MCF 10A (cell line): ENCODE data around the gene SMIM34. TPM values are rescaled to one million over a fixed set of nuclear protein-coding genes. Genes with fewer than 3 reads are reported as not detected.

Experiments used
- BruUV-seq: library from RNA; stranded (reverse); fragments of 400-500 nt; replicated peaks from 2 replicates; lab custom pipeline; 2021; lab: Mats Ljungman, UMichigan
- CTCF ChIA-PET: fragments of 300-600 bp; sonication (Branson Sonifier 250); formaldehyde crosslinking; extraction: SDS; loops from one replicate; lab custom pipeline; 2021; ENCODE audit warnings: antibody characterized with exemption, inconsistent platforms; lab: Yijun Ruan, JAX
- POLR2A ChIA-PET: fragments of 300-600, 350-650 bp; sonication (Branson Sonifier 250); formaldehyde crosslinking; extraction: SDS; loops from one replicate; lab custom pipeline; 2020; ENCODE audit warnings: antibody characterized with exemption, inconsistent platforms; lab: Yijun Ruan, JAX
- DNase-seq: peaks from one replicate; pipeline ENCODE4 v3.0.0-alpha.2; 2018; ENCODE audit not compliant: unreplicated experiment
- H3K27ac Mint-ChIP-seq: one replicate; pipeline ENCODE4 v1.8.0; 2022; ENCODE audit warnings: mild to moderate bottlenecking, low read depth, mixed read lengths; ENCODE audit not compliant: unreplicated experiment
- H3K27me3 Mint-ChIP-seq: one replicate; pipeline ENCODE4 v1.8.0; 2022; ENCODE audit warnings: mixed read lengths; ENCODE audit not compliant: insufficient read depth, unreplicated experiment
- H3K36me3 Mint-ChIP-seq: one replicate; pipeline ENCODE4 v1.8.0; 2022; ENCODE audit warnings: mild to moderate bottlenecking, moderate library complexity, mixed read lengths; ENCODE audit not compliant: insufficient read depth, unreplicated experiment
- H3K4me1 Mint-ChIP-seq: one replicate; pipeline ENCODE4 v1.8.0; 2022; ENCODE audit warnings: mixed read lengths; ENCODE audit not compliant: insufficient read depth, unreplicated experiment
- H3K4me3 Mint-ChIP-seq: one replicate; pipeline ENCODE4 v1.8.0; 2022; ENCODE audit warnings: mild to moderate bottlenecking, moderate library complexity, mixed read lengths; ENCODE audit not compliant: unreplicated experiment
- H3K9me3 Mint-ChIP-seq: one replicate; pipeline ENCODE4 v1.8.0; 2022; ENCODE audit warnings: mixed read lengths; ENCODE audit not compliant: unreplicated experiment
- CTCF ChIP-seq: fragments of 200-600 bp; IDR thresholded peaks from one replicate; pipeline ENCODE4 v1.8.0; 2022; ENCODE audit warnings: antibody characterized with exemption, mild to moderate bottlenecking; ENCODE audit not compliant: unreplicated experiment
- intact Hi-C: fragments of 100-400 bp; cut with micrococcal nuclease; formaldehyde crosslinking; loops from 2 replicates; pipeline ENCODE4 v1.14.1; 2022
- total RNA-seq: library from RNA; stranded (reverse); gene quantifications from 2 replicates; pipeline ENCODE4 v1.2.3, GENCODE V29; 2022

The SMIM34 gene
- total RNA-seq, 1 experiment from 2014 or later, result not detected

- H3K9me3 Mint-ChIP-seq, result no peaks in the 10 kb centered on the region
- no peak overlapping the region for H3K4me3 Mint-ChIP-seq
- no peak for TF ChIP-seq CTCF
- POLR2A ChIA-PET, result no interaction called here
- no TSS peak for BruUV-seq
- CTCF ChIA-PET, result no interaction called here
- H3K4me1 Mint-ChIP-seq, result no peaks in the 10 kb centered on the region
- no peaks in the 10 kb centered on the region for H3K36me3 Mint-ChIP-seq
- no peak overlapping the region for H3K27ac Mint-ChIP-seq
- no peaks in the 10 kb centered on the region for H3K27me3 Mint-ChIP-seq
- intact Hi-C loops, result no loop called here
- no peak for DNase-seq
Measured at GRCh38 chr21:34369741-34370140, 54.0 kb downstream of the SMIM34 start.

Other genes with a start within 250 kb of the SMIM34 start
- gene KCNE2, start 59.9 kb downstream of the SMIM34 start, total RNA-seq, result not detected in 2 replicates
- 6.8 and 25.6 TPM in 2 replicates for gene SMIM11, start 48.4 kb downstream of the SMIM34 start, total RNA-seq
- gene KCNE1, start 88.3 kb upstream of the SMIM34 start, total RNA-seq, result 0.14 and 0.20 TPM in 2 replicates
- 11.9 and 18.4 TPM in 2 replicates for gene RCAN1, start 191.2 kb upstream of the SMIM34 start, total RNA-seq
- gene CLIC6, start 245.0 kb upstream of the SMIM34 start, total RNA-seq, result not detected in 2 replicates